D721Med (cell line): Measurements from ENCODE around the gene ZNF445.
"Not testable (repeated sequence)": the region's sequence is repeated elsewhere in the genome, so short reads cannot be mapped to it uniquely, and the experiment has no call there.

Source experiments
- DNase-seq: peaks from one replicate; pipeline ENCODE4 v3.0.0; 2011; ENCODE audit warnings: low spot score; ENCODE audit not compliant: insufficient read length
- FAIRE-seq: peaks from 2 replicates; lab custom pipeline; 2011; peaks lifted over from hg19 to GRCh38; lab: Jason Lieb, UNC
- TF ChIP-seq, protein P1 (sequence below): IDR thresholded peaks from 2 replicates; pipeline ENCODE4 v1.5.1; 2012; ENCODE audit warnings: mild to moderate bottlenecking, control low read depth; ENCODE audit not compliant: insufficient read depth; ENCODE audit errors: missing control alignments

ZNF445 gene

GRCh38 chr3:44511238-44511566 is 33.7 kb upstream of the ZNF445 start:
- DNase-seq (no peak), FAIRE-seq (no peak)
- TF ChIP-seq, protein P1, sequence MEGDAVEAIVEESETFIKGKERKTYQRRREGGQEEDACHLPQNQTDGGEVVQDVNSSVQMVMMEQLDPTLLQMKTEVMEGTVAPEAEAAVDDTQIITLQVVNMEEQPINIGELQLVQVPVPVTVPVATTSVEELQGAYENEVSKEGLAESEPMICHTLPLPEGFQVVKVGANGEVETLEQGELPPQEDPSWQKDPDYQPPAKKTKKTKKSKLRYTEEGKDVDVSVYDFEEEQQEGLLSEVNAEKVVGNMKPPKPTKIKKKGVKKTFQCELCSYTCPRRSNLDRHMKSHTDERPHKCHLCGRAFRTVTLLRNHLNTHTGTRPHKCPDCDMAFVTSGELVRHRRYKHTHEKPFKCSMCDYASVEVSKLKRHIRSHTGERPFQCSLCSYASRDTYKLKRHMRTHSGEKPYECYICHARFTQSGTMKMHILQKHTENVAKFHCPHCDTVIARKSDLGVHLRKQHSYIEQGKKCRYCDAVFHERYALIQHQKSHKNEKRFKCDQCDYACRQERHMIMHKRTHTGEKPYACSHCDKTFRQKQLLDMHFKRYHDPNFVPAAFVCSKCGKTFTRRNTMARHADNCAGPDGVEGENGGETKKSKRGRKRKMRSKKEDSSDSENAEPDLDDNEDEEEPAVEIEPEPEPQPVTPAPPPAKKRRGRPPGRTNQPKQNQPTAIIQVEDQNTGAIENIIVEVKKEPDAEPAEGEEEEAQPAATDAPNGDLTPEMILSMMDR = no peak

DNA sequence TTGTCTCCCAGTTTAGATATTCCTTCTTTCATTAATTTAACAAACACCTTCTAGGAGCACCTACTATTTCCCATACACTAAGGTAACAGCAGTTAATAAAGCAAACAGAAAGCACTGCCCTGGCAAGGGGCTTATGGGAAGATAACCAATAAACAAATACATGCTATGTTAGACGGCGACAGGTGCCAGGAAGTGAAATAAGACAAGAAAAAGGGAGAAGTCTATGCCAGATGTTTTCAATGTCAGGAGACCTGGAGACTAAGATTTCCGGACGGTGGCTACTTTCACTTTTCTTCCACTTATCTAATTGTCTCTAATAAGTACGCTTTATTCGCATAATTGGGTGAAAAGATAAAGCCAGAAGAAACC is 32.5 kb upstream of the ZNF445 start:
- FAIRE-seq = no peak
- TF ChIP-seq, protein P1 = no peak
- no peak for DNase-seq

DNA sequence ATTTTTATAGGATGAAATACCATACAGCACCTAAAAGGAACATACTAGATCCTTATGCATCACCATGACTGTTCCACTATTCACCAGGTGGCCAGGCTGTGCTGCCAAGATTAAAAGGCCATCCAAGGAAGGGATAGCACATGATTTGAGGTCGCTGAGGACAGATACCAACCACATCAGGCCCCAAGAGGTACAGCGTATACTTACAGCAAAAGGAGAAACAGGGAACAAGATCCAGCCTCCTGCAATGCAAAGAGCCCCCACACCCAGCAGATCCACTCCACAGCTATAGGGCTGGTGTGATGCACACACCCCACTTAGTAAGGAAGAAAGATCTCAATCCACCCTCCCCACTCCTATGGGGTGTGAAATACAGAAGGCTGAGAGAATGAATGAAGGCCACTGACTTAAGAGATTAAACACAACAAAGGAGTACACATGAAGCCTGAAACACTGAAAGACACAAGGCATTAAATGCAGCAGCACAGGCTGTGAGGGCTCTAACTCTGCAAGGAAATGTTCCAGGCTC is 32.0 kb upstream of the ZNF445 start:
- TF ChIP-seq, protein P1 = no peak
- no peak for DNase-seq
- FAIRE-seq = no peak

DNA sequence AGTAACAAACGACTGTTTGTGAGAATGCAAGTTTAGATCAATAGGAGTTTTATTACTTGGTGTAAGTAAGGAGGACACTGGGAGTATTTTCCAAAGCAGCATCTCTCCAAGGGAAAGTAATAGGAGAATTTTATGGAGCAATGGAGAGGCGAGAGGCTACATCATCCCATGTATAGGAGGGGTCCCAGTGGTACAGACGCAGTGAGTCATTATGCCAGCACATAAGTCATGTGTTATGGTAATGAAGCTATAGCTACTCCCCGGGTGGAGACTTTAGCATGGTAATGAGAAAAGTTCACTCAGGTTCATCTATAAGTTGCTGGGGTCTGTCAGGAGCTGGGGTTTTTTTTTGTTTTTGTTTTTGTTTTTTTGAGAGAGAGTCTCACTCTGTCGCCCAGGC is 29.5 kb upstream of the ZNF445 start:
- TF ChIP-seq, protein P1 = no peak
- DNase-seq (no peak), FAIRE-seq (no peak)

DNA sequence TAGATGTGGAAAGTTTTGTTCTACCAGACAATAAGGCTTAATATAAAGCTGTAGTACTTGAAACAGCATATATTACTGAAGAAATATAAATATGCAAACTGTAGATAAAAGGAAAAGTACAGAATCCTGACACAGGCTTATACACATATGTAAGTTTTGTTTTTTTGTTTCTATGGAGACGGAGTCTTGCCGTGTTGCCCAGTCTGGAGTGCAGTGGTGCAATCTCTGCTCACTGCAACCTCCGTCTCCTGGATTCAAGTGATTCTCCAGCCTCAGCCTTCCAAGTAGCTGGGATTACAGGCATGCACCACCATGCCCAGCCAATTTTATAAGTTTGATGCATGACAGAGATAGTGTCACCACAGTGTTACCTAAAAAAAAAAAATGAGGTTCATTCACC is 29.1 kb upstream of the ZNF445 start:
- FAIRE-seq (no peak), DNase-seq (no peak)
- TF ChIP-seq, protein P1 = no peak

- TF ChIP-seq, protein P1 = no peak
- no peak for FAIRE-seq
- no peak for DNase-seq
Observed at GRCh38 chr3:44504566-44504965, 27.1 kb upstream of the ZNF445 start.

DNA sequence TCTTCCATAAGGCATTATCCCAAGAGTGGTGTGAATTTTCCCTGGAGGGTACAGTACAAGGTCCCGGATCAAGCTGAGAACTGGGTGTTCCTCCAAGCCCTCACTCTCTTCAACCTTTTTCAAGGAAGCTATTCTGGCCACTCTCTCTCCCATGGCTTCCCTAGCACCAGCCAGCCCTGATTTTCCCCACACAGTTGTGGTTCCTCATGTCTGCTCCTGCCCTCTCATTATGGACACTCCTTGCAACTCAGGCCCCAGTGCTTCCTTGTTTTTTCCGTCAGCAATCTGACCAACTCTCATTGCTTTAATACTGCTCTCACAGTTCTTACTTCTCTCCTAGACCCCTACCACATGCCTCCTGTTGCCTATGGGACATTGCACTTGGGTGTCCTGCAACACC is 25.7 kb upstream of the ZNF445 start:
- DNase-seq, FAIRE-seq: not testable (repeated sequence)

GRCh38 chr3:44501971-44502370 is 24.5 kb upstream of the ZNF445 start:
- TF ChIP-seq, protein P1 = no peak
- no peak for FAIRE-seq
- no peak for DNase-seq

GRCh38 chr3:44499899-44500168 is 22.4 kb upstream of the ZNF445 start:
- DNase-seq, FAIRE-seq: not testable (repeated sequence)
